HepG2 (cell line): ENCODE data around the gene NEURL2. TPM values are rescaled to one million over a fixed set of nuclear protein-coding genes. Genes with fewer than 3 reads are reported as not detected.

ENCODE experiments used
- ATM ChIP-seq: fragments of 450-650 bp; IDR thresholded peaks from 2 replicates; pipeline ENCODE4 v1.7.1; 2017; ENCODE audit warnings: mild to moderate bottlenecking, borderline replicate concordance
- FOXA3 ChIP-seq: IDR thresholded peaks from 2 replicates; pipeline ENCODE4 v1.6.1; 2016; ENCODE audit warnings: missing genetic modification reagents, missing compliant biosample characterization
- KAT8 ChIP-seq: IDR thresholded peaks from 2 replicates; pipeline ENCODE4 v1.6.1; 2016; ENCODE audit warnings: missing genetic modification reagents, missing compliant biosample characterization
- MLXIP ChIP-seq: sonication (generic); formaldehyde crosslinking; IDR thresholded peaks from 2 replicates; pipeline ENCODE4 v1.9.0; 2021; ENCODE audit warnings: missing genetic modification reagents, borderline replicate concordance
- NCOR1 ChIP-seq: fragments of 200-600 bp; sonication (generic); IDR thresholded peaks from 2 replicates; pipeline ENCODE4 v1.7.0; 2017; ENCODE audit warnings: antibody characterized with exemption, low read length, borderline replicate concordance
- NFIB ChIP-seq: sonication (generic); formaldehyde crosslinking; IDR thresholded peaks from 2 replicates; pipeline ENCODE4 v1.9.0; 2021; ENCODE audit warnings: missing genetic modification reagents, mild to moderate bottlenecking, borderline replicate concordance
- RARA ChIP-seq: IDR thresholded peaks from 2 replicates; pipeline ENCODE4 v1.6.1; 2016; ENCODE audit warnings: missing genetic modification reagents, missing compliant biosample characterization
- SP1 ChIP-seq, 2 experiments: fragments of 450-650 bp in 1 of 2; sonication (generic) in 1 of 2; formaldehyde crosslinking in 1 of 2; IDR thresholded peaks; 2 replicates each; pipeline versions ENCODE4 v1.4.0 to v1.6.1; 2016 to 2020; ENCODE audit warnings: missing genetic modification reagents in 1 of 2
- TERF1 ChIP-seq: sonication (generic); formaldehyde crosslinking; IDR thresholded peaks from 2 replicates; pipeline ENCODE4 v1.8.0; 2022; ENCODE audit warnings: mild to moderate bottlenecking, missing genetic modification reagents, moderate library complexity
- THAP11 ChIP-seq: IDR thresholded peaks from 2 replicates; pipeline ENCODE4 v1.6.1; 2016; ENCODE audit warnings: missing biosample characterization, missing genetic modification reagents
- TIGD3 ChIP-seq: sonication (generic); formaldehyde crosslinking; IDR thresholded peaks from 2 replicates; pipeline ENCODE4 v1.5.1; 2020; ENCODE audit warnings: mild to moderate bottlenecking, missing genetic modification reagents, borderline replicate concordance
- XRCC5 ChIP-seq: fragments of 200-400 bp; formaldehyde crosslinking; optimal IDR thresholded peaks from 2 replicates; pipeline ENCODE3; 2017; ENCODE audit warnings: mild to moderate bottlenecking, low read length
- ZBTB2 ChIP-seq: sonication (generic); formaldehyde crosslinking; IDR thresholded peaks from 2 replicates; pipeline ENCODE4 v1.8.0; 2022; ENCODE audit warnings: low read depth, missing genetic modification reagents
- ZFP41 ChIP-seq: sonication (generic); formaldehyde crosslinking; IDR thresholded peaks from 2 replicates; pipeline ENCODE4 v1.4.0; 2020; ENCODE audit warnings: mild to moderate bottlenecking, missing genetic modification reagents, borderline replicate concordance
- ZNF224 ChIP-seq: sonication (generic); formaldehyde crosslinking; IDR thresholded peaks from 2 replicates; pipeline ENCODE4 v1.5.0; 2020; ENCODE audit warnings: mild to moderate bottlenecking, missing genetic modification reagents
- ZNF296 ChIP-seq: sonication (generic); formaldehyde crosslinking; conservative IDR thresholded peaks from 2 replicates; pipeline ENCODE4 v1.5.0; 2020; ENCODE audit warnings: mild to moderate bottlenecking, missing genetic modification reagents
- ZNF343 ChIP-seq: sonication (generic); formaldehyde crosslinking; IDR thresholded peaks from 2 replicates; pipeline ENCODE4 v1.4.0; 2020; ENCODE audit warnings: mild to moderate bottlenecking, missing genetic modification reagents
- ZNF362 ChIP-seq: sonication (generic); formaldehyde crosslinking; IDR thresholded peaks from 2 replicates; pipeline ENCODE4 v1.4.0; 2020; ENCODE audit warnings: missing genetic modification reagents, mild to moderate bottlenecking, borderline replicate concordance
- ZNF543 ChIP-seq: sonication (generic); formaldehyde crosslinking; IDR thresholded peaks from 2 replicates; pipeline ENCODE4 v1.4.0; 2020; ENCODE audit warnings: mild to moderate bottlenecking, missing genetic modification reagents
- ZNF746 ChIP-seq: sonication (generic); formaldehyde crosslinking; IDR thresholded peaks from 2 replicates; pipeline ENCODE4 v1.8.0; 2022; ENCODE audit warnings: mild to moderate bottlenecking, missing genetic modification reagents
- ZSCAN12 ChIP-seq: sonication (generic); formaldehyde crosslinking; IDR thresholded peaks from 2 replicates; pipeline ENCODE4 v1.9.0; 2021; ENCODE audit warnings: mild to moderate bottlenecking, missing genetic modification reagents
- polyA plus RNA-seq, 8 experiments: library from polyadenylated mRNA; depleted of rRNA in 3 of 8; stranded (reverse) in 7 of 8; unstranded in 1 of 8; fragments of >200 nt; fragmentation: Illumina TruSeq in 4 of 8; extraction: Trizol in 4 of 8; gene quantifications; 2 replicates each; pipeline versions ENCODE4 v1.2.1 to v1.2.3, GENCODE V29; 2011 to 2016; ENCODE audit warnings: low read depth in 4 of 8, missing spikeins in 1 of 8, mixed read lengths in 1 of 8; ENCODE audit not compliant: insufficient read depth in 1 of 8
- total RNA-seq, 5 experiments: library from RNA; depleted of rRNA; stranded (reverse); fragments of >200 nt; fragmentation: Illumina TruSeq; extraction: Trizol; gene quantifications; 2 replicates each; pipeline ENCODE4 v1.2.3, GENCODE V29; 2016; ENCODE audit warnings: low read depth in 1 of 5

The NEURL2 gene
- total and polyA plus RNA-seq, 2 of the 13 experiments (the other 11 are each of a cell fraction or from before 2014, with no cell fraction given), result 7.2 to 9.7 TPM

- TF ChIP-seq ZNF362 (no peak), ZNF224 (CRISPR knock-in tag) (peak; percentile 7; the same call in 1 of the 2 replicates), ZNF543 (CRISPR knock-in tag) (no peak), SP1 (IDR thresholded peaks at IDR 0.05) (no peak), SP1 (CRISPR knock-in tag; IDR thresholded peaks at IDR 0.05) (peak; percentile 54), TERF1 (CRISPR knock-in tag) (no peak), THAP11 (peak; percentile 74), ZFP41 (no peak), KAT8 (CRISPR knock-in tag) (peak; percentile 77), ATM (no peak), ZNF343 (CRISPR knock-in tag) (no peak; the same call in 1 of the 2 replicates), FOXA3 (peak; percentile 62), NCOR1 (no peak), ZNF296 (CRISPR knock-in tag) (no peak), ZSCAN12 (CRISPR knock-in tag) (0 out of 2 replicates have a peak, but pooled peaks have one; percentile 8), NFIB (CRISPR knock-in tag) (no peak; the same call in 1 of the 2 replicates), MLXIP (CRISPR knock-in tag) (peak; percentile 42; the same call in 1 of the 2 replicates), TIGD3 (CRISPR knock-in tag) (no peak), ZNF746 (CRISPR knock-in tag) (0 out of 2 replicates have a peak, but pooled peaks have one; percentile 37), XRCC5 (peak; percentile 93), ZBTB2 (CRISPR knock-in tag) (no peak), RARA (CRISPR knock-in tag) (peak; percentile 67)
These were observed 677 bp downstream of the NEURL2 start (continued) for GRCh38 chr20:45890077-45890984.
